HCT116 (cell line): ENCODE results near the gene ADGRD1. TPM values are rescaled to one million over a fixed set of nuclear protein-coding genes. Genes with fewer than 3 reads are reported as not detected.

Experiments used
- ATAC-seq: fragments of 200-7000 bp; cut with Tn5 transposase; 2 replicates; pipeline ENCODE4 v1.9.1; 2020; ENCODE audit warnings: mild to moderate bottlenecking, moderate library complexity
- BruUV-seq: library from RNA; stranded (reverse); fragments of 400-500 nt; replicated peaks from 2 replicates; lab custom pipeline; 2021; lab: Mats Ljungman, UMichigan
- CTCF ChIA-PET: fragments of 300-600 bp; sonication (Branson Sonifier 250); formaldehyde crosslinking; loops from one replicate; lab custom pipeline; 2021; ENCODE audit warnings: antibody characterized with exemption; lab: Charles Lee
- POLR2A ChIA-PET: fragments of 300-600, 350-600 bp; sonication (Branson Sonifier 250); formaldehyde crosslinking; loops from one replicate; lab custom pipeline; 2021; ENCODE audit warnings: antibody characterized with exemption; lab: Charles Lee
- RAD21 ChIA-PET, 2 experiments: fragments of 300-600 bp; sonication (Branson Sonifier 250); formaldehyde crosslinking; loops; one replicate each; lab custom pipeline; 2023; ENCODE audit warnings: low total read pairs in 2 of 2; ENCODE audit not compliant: uncharacterized antibody in 2 of 2, unreplicated experiment in 2 of 2, low non-redundant PET in 1 of 2; lab: Charles Lee
- DNase-seq: peaks from one replicate; pipeline ENCODE4 v3.0.0-alpha.2; 2010; ENCODE audit warnings: low read depth, low spot score
- H2AFZ ChIP-seq: fragments of 200-600 bp; shearing (Covaris generic), sonication (generic); 2 replicates; pipeline ENCODE4 v1.6.1; 2017; ENCODE audit warnings: low read depth, mixed run types, mixed read lengths, antibody characterized with exemption, low read length; ENCODE audit not compliant: poor library complexity, severe bottlenecking
- H3K27ac ChIP-seq: 2 replicates; pipeline ENCODE4 v1.5.1; 2012; ENCODE audit warnings: low read depth, low read length
- H3K27me3 ChIP-seq: fragments of 200-600 bp; sonication (generic); 2 replicates; pipeline ENCODE4 v1.6.1; 2016; ENCODE audit warnings: mixed run types, low read length, mixed read lengths; ENCODE audit not compliant: insufficient read depth
- H3K36me3 ChIP-seq, 2 experiments: fragments of 200-500 bp in 1 of 2; fragments of 200-600 bp in 1 of 2; sonication (Bioruptor generic) in 1 of 2; sonication (generic) in 1 of 2; 2 replicates each; pipeline versions ENCODE4 v1.5.1 to v1.6.1; 2014 to 2016; ENCODE audit warnings: low read length in 2 of 2, inconsistent platforms in 1 of 2, mixed read lengths in 1 of 2, mixed run types in 1 of 2; ENCODE audit not compliant: insufficient read depth in 2 of 2, control insufficient read depth in 1 of 2
- H3K4me1 ChIP-seq, 2 experiments: fragments of 200-600 bp in 1 of 2; sonication (generic) in 1 of 2; 2 replicates each; pipeline versions ENCODE4 v1.5.1 to v1.6.1; 2012 to 2017; ENCODE audit warnings: low read length in 2 of 2, inconsistent platforms in 1 of 2, mild to moderate bottlenecking in 1 of 2, mixed read lengths in 1 of 2, mixed run types in 1 of 2, moderate library complexity in 1 of 2; ENCODE audit not compliant: insufficient read depth in 2 of 2, control insufficient read depth in 1 of 2
- H3K4me2 ChIP-seq: fragments of 200-600 bp; sonication (generic); 2 replicates; pipeline ENCODE4 v1.6.1; 2017; ENCODE audit warnings: mixed run types, low read length, mixed read lengths
- H3K4me3 ChIP-seq, 2 experiments: fragments of 200-600 bp in 1 of 2; sonication (generic) in 1 of 2; replicated peaks in 1 of 2; 2 replicates each; pipeline ENCODE4 v1.5.1; 2011 to 2016; ENCODE audit warnings: low read length in 2 of 2, control low read depth in 1 of 2, low read depth in 1 of 2, mild to moderate bottlenecking in 1 of 2, mixed read lengths in 1 of 2, mixed run types in 1 of 2
- H3K79me2 ChIP-seq: fragments of 200-600 bp; sonication (generic); 2 replicates; pipeline ENCODE4 v1.6.1; 2017; ENCODE audit warnings: mild to moderate bottlenecking, mixed run types, low read length, moderate library complexity, mixed read lengths; ENCODE audit not compliant: insufficient read depth
- H3K9ac ChIP-seq: fragments of 200-600 bp; sonication (generic); 2 replicates; pipeline ENCODE4 v1.6.1; 2016; ENCODE audit warnings: low read length, mixed read lengths
- H3K9me2 ChIP-seq: fragments of 200-600 bp; sonication (generic), shearing (Covaris generic); 2 replicates; pipeline ENCODE4 v1.6.1; 2017; ENCODE audit warnings: mixed run types, mild to moderate bottlenecking, moderate library complexity; ENCODE audit not compliant: insufficient read depth
- H3K9me3 ChIP-seq, 2 experiments: fragments of 200-500 bp in 1 of 2; fragments of 200-600 bp in 1 of 2; sonication (Bioruptor generic) in 1 of 2; sonication (generic) in 1 of 2; 2 replicates each; pipeline ENCODE4 v1.6.1; 2014 to 2017; ENCODE audit warnings: low read length in 2 of 2, mixed read lengths in 2 of 2, inconsistent platforms in 1 of 2, low read depth in 1 of 2, mild to moderate bottlenecking in 1 of 2, mixed run types in 1 of 2, moderate library complexity in 1 of 2; ENCODE audit not compliant: control insufficient read depth in 1 of 2, insufficient read depth in 1 of 2
- H4K20me1 ChIP-seq: fragments of 200-600 bp; sonication (generic), shearing (Covaris generic); 2 replicates; pipeline ENCODE4 v1.6.1; 2017; ENCODE audit warnings: mixed run types, mild to moderate bottlenecking, moderate library complexity; ENCODE audit not compliant: insufficient read depth
- CEBPB ChIP-seq: IDR thresholded peaks from 2 replicates; pipeline ENCODE4 v1.6.1; 2012; ENCODE audit warnings: low read depth
- EZH2 ChIP-seq: fragments of 200-600 bp; sonication (generic); IDR thresholded peaks from 2 replicates; pipeline ENCODE4 v1.6.1; 2017; ENCODE audit warnings: antibody characterized with exemption, mixed run types
- EZH2phosphoT487 ChIP-seq: fragments of 200-600 bp; IDR thresholded peaks from 2 replicates; pipeline ENCODE4 v1.6.1; 2018; ENCODE audit warnings: antibody characterized with exemption, borderline replicate concordance
- FOSL1 ChIP-seq: IDR thresholded peaks from 2 replicates; pipeline ENCODE4 v1.6.1; 2012; ENCODE audit warnings: low read depth
- MAX ChIP-seq: IDR thresholded peaks from 2 replicates; pipeline ENCODE4 v1.6.1; 2012
- POLR2A ChIP-seq: IDR thresholded peaks from 2 replicates; pipeline ENCODE4 v1.7.0; 2011; ENCODE audit warnings: borderline replicate concordance; ENCODE audit not compliant: insufficient read depth, insufficient read length; ENCODE audit errors: extremely low read depth
- REST ChIP-seq: IDR thresholded peaks from 2 replicates; pipeline ENCODE4 v1.6.1; 2012; ENCODE audit warnings: low read depth
- SIN3A ChIP-seq: IDR thresholded peaks from 2 replicates; pipeline ENCODE4 v1.6.1; 2012; ENCODE audit warnings: low read depth
- ZBTB33 ChIP-seq: IDR thresholded peaks from 2 replicates; pipeline ENCODE4 v1.6.1; 2011; ENCODE audit warnings: mild to moderate bottlenecking, low read length, moderate library complexity; ENCODE audit not compliant: insufficient replicate concordance; ENCODE audit errors: extremely low read depth
- intact Hi-C: fragments of 100-400 bp; cut with micrococcal nuclease; formaldehyde crosslinking; loops from 2 replicates; pipeline ENCODE4 v1.10.0; 2022
- total RNA-seq: library from RNA; stranded (reverse); gene quantifications from one replicate; pipeline ENCODE4 v1.2.1, GENCODE V29; 2021; ENCODE audit not compliant: unreplicated experiment

The ADGRD1 gene
- total RNA-seq, 1 experiment from 2014 or later = 0.44 TPM

GRCh38 chr12:131057722-131058515 is 104.2 kb downstream of the ADGRD1 start:
- Histone ChIP-seq H3K36me3 (no peaks in the 10 kb centered on the region), H3K4me2 (no peak overlapping the region), H3K27me3 (peaks cover 30% of the 10 kb centered on the region), H3K4me3 (no peak overlapping the region), H3K9ac (no peak overlapping the region), H3K27ac (no peak overlapping the region), H4K20me1 (no peaks in the 10 kb centered on the region), H3K9me3 (no peaks in the 10 kb centered on the region), H3K9me2 (no peaks in the 10 kb centered on the region), H3K4me1 (0 out of 4 replicates have a peak, but pooled peaks cover 0 to 4% of the 10 kb centered on the region in 2 experiments), H2AFZ (no peak overlapping the region), H3K79me2 (no peaks in the 10 kb centered on the region)
- ChIA-PET RAD21 (no interaction called here), CTCF (no interaction called here), POLR2A (no interaction called here)
- no peak for DNase-seq
- no peak for TF ChIP-seq CEBPB
- TF ChIP-seq POLR2A = no peak
- no peak for TF ChIP-seq EZH2phosphoT487
- TF ChIP-seq FOSL1 = no peak
- no peak for TF ChIP-seq ZBTB33
- TF ChIP-seq MAX = no peak
- TF ChIP-seq EZH2 = no peak
- TF ChIP-seq REST = no peak
- TF ChIP-seq SIN3A = no peak
- ATAC-seq = no peak
- BruUV-seq = no TSS peak
- intact Hi-C loops = no loop called here
